Measurements from ENCODE around the gene HSD17B3.

GRCh38 chr9:96202971-96203780 is 98.8 kb downstream of the HSD17B3 start:
- no peak for TF ChIP-seq EZH2 (IDR thresholded peaks at IDR 0.05; ENCODE audit: low read depth)
- TF ChIP-seq CTCF (conservative IDR thresholded peaks at IDR 0.05) = no peak

Measured in PC-9 (cell line).